Activated B cell treated with CpG ODN at 0.5 μM for 24 hours (primary cell): Measurements from ENCODE around the gene TIFAB. TPM values are rescaled to one million over a fixed set of nuclear protein-coding genes. Genes with fewer than 3 reads are reported as not detected.

ENCODE experiments used
- ATAC-seq: fragments of 200-7000 bp; cut with Tn5 transposase; one replicate; pipeline ENCODE4 v1.10.0; 2021; ENCODE audit warnings: low read depth, mild to moderate bottlenecking, moderate library complexity
- CTCF ChIA-PET: fragments of 350-600 bp; sonication (Branson Sonifier 250); formaldehyde crosslinking; loops from one replicate; lab custom pipeline; 2021; ENCODE audit warnings: antibody characterized with exemption; lab: Charles Lee
- POLR2A ChIA-PET: fragments of 350-600 bp; sonication (Branson Sonifier 250); formaldehyde crosslinking; loops from one replicate; lab custom pipeline; 2021; ENCODE audit warnings: antibody characterized with exemption; lab: Charles Lee
- DNase-seq: peaks from one replicate; pipeline ENCODE4 v3.0.0; 2022
- H3K27ac Mint-ChIP-seq: one replicate; pipeline ENCODE4 v1.8.0; 2020; ENCODE audit warnings: mixed read lengths
- H3K27me3 Mint-ChIP-seq: one replicate; pipeline ENCODE4 v1.8.0; 2021; ENCODE audit warnings: mixed read lengths
- H3K36me3 Mint-ChIP-seq: one replicate; pipeline ENCODE4 v1.8.0; 2021; ENCODE audit warnings: low read depth, mixed read lengths
- H3K4me1 Mint-ChIP-seq: one replicate; pipeline ENCODE4 v1.8.0; 2021; ENCODE audit warnings: mixed read lengths
- H3K4me3 Mint-ChIP-seq: one replicate; pipeline ENCODE4 v1.8.0; 2020; ENCODE audit warnings: mild to moderate bottlenecking, mixed read lengths
- H3K9me3 Mint-ChIP-seq: one replicate; pipeline ENCODE4 v1.8.0; 2020; ENCODE audit warnings: mixed read lengths
- intact Hi-C: fragments of 100-400 bp; cut with micrococcal nuclease; formaldehyde crosslinking; loops from one replicate; pipeline ENCODE4 v1.15.1; 2024
- total RNA-seq: library from RNA; stranded (reverse); gene quantifications from 2 replicates; pipeline ENCODE4 v1.2.3, GENCODE V29; 2022
- TF ChIP-seq, protein P1 (sequence below): fragments of 200-600 bp; IDR thresholded peaks from one replicate; pipeline ENCODE4 v1.8.0; 2022; ENCODE audit warnings: antibody characterized with exemption, mild to moderate bottlenecking

TIFAB gene
- total RNA-seq, 1 donor from 2014 or later = not detected

DNA sequence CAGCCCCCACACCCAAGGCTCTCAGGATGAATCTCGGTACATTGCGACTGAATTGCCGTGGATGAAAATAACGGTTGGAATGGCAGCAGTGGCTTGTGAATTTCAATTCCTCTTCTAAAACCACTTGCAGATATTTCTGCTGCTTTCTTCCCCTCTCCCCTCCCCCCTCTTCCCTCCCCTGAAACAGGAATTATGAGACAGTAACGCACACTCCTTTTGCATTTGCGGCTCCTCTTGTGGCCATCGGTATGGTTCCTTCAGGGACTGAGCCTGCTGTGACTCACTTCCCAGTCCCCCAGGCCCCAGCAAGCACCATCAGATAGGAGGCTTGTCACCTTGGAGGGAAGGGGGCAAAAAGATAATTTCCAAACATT is 14.7 kb downstream of the TIFAB start:
- ATAC-seq (no peak), DNase-seq (no peak)
- ChIA-PET CTCF (interaction anchor here (3.7 kb wide), 1 partner anchor 11 kb away, joined by 16 read pairs; no protein-coding TSS in a partner anchor), POLR2A (no interaction called here)
- intact Hi-C loops = no loop called here
- TF ChIP-seq, protein P1, sequence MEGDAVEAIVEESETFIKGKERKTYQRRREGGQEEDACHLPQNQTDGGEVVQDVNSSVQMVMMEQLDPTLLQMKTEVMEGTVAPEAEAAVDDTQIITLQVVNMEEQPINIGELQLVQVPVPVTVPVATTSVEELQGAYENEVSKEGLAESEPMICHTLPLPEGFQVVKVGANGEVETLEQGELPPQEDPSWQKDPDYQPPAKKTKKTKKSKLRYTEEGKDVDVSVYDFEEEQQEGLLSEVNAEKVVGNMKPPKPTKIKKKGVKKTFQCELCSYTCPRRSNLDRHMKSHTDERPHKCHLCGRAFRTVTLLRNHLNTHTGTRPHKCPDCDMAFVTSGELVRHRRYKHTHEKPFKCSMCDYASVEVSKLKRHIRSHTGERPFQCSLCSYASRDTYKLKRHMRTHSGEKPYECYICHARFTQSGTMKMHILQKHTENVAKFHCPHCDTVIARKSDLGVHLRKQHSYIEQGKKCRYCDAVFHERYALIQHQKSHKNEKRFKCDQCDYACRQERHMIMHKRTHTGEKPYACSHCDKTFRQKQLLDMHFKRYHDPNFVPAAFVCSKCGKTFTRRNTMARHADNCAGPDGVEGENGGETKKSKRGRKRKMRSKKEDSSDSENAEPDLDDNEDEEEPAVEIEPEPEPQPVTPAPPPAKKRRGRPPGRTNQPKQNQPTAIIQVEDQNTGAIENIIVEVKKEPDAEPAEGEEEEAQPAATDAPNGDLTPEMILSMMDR = no peak
- Mint-ChIP-seq H3K36me3 (no peaks in the 10 kb centered on the region), H3K4me1 (peaks cover 21% of the 10 kb centered on the region), H3K4me3 (peak overlapping the region; percentile 28), H3K27me3 (peaks cover 10% of the 10 kb centered on the region), H3K9me3 (no peaks in the 10 kb centered on the region), H3K27ac (no peak overlapping the region)

DNA sequence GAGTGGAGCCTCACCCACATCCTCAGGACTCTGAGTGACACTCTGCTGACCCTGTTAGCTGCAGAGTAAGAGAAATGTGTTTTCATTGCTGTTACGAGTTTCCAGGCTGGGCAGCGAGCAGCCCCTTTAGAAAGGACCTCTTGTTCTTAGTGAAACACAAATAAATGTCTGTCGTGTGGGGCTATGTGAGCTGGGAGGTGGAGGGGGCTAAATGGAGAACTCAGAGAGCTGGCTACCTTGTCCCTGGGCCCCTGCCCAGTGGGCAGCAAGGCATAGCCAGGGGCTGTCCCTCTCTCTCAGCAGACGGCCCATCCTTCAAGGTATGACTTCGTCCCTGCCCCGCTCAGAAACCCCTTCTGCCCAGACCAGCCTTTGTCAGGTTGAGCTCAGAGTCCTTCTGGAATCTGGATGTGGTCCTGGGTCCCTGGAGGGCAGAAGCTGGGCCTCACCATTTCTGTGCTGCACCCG is 15.2 kb downstream of the TIFAB start:
- DNase-seq (no peak), ATAC-seq (no peak)
- Mint-ChIP-seq H3K27ac (no peak overlapping the region), H3K4me1 (peaks cover 17% of the 10 kb centered on the region), H3K27me3 (peaks cover 6% of the 10 kb centered on the region), H3K9me3 (no peaks in the 10 kb centered on the region), H3K36me3 (no peaks in the 10 kb centered on the region), H3K4me3 (no peak overlapping the region)
- POLR2A ChIA-PET = no interaction called here
- CTCF ChIA-PET = interaction anchor here (3.7 kb wide), 1 partner anchor 11 kb away, joined by 16 read pairs; no protein-coding TSS in a partner anchor
- intact Hi-C loops = no loop called here
- TF ChIP-seq, protein P1 = no peak

DNA sequence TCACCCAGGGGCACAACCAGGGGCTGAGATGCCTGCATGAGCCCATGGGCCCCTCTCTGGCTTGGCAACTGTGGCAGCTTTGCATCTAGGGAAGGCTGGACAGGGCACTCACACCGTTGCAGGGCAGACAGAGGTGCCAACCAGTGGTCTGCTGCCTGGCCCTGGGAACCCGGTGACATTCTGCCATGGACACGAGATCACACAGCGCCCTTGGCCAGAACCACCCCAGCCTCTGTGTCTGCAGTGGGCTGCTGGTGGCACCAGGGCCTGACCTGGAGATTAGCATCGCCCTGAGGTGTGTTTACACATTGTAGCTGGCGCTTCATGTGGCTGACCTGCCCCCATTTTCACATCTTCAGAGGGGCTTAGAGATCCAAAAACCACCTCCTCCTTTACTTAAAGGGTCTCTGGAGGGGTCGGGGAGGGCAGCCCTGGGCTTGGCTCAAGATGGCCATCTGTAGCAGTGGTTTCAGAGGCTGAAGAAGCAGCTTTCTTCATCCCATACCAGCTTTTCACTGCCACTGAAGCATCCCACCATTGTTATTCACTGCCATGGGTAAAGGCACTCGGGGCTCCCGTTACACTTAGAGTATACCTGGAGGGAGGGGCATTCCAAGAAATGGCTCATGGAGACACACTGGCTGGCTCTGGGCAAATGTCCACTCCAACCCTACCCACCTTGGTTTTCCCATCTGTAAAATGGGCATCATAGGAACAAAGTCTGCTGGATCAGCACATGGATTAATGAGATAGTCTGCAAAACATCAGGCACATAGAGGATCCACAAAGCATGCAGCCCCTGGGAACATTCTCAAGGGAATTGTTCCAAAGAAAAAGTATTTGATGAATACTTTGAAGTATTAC is 16.5 kb downstream of the TIFAB start:
- Mint-ChIP-seq H3K4me3 (no peak overlapping the region), H3K36me3 (no peaks in the 10 kb centered on the region), H3K9me3 (no peaks in the 10 kb centered on the region), H3K27me3 (peaks cover 4% of the 10 kb centered on the region), H3K27ac (no peak overlapping the region), H3K4me1 (peaks cover 13% of the 10 kb centered on the region)
- ChIA-PET CTCF (interaction anchor here (3.7 kb wide), 1 partner anchor 10 kb away, joined by 16 read pairs; no protein-coding TSS in a partner anchor), POLR2A (no interaction called here)
- intact Hi-C loops = no loop called here
- TF ChIP-seq, protein P1 = no peak
- no peak for DNase-seq
- ATAC-seq = no peak

DNA sequence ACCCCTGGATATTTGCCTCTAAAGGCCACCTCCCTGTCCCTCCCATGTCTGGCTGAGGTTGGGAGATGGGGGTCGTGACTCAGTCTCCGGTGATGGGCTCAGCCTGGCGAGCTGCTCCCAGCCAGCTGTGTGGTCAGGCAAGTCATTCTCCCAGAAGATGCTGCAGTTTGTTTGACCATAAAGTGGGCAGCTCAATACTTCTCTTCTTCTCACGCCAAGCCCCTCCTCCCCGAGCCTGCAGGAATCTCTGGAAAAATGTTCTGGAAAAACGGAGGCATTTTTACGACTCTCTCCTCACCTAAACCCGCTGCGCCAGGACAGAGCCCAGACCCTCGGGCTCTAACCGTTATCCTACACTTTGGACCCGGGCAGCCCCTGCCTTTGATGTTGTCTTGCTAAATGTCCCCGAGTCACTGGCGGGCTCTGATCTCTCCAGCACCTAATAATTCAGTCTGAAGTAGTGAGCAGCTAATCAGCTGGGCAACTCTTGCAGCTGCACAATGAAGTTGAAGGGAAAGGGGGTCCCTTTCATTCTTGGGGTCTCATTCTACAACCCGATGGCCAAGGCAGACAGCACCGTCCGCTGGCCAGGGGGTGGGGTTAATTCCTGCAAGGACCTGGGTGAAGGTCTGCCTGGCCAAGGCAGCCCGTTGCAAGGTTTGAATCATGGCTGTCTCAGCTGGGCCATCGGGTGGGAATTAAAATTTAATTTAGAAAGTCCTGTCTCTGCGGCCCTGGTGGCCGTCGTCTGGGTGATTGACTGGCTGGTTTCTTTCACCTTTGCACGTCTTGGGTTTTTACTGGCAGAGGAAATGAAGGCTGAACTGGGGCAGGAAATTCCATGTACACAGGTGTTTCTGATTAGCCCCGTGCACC is 17.3 kb downstream of the TIFAB start:
- POLR2A ChIA-PET = no interaction called here
- TF ChIP-seq, protein P1 = no peak
- CTCF ChIA-PET = no interaction called here
- Mint-ChIP-seq H3K36me3 (no peaks in the 10 kb centered on the region), H3K4me1 (peaks cover 13% of the 10 kb centered on the region), H3K4me3 (no peak overlapping the region), H3K27me3 (peaks cover 4% of the 10 kb centered on the region), H3K9me3 (no peaks in the 10 kb centered on the region), H3K27ac (no peak overlapping the region)
- intact Hi-C loops = no loop called here
- ATAC-seq (no peak), DNase-seq (no peak)
